ENCODE results near the gene POU6F1. TPM values are rescaled to one million over a fixed set of nuclear protein-coding genes. Genes with fewer than 3 reads are reported as not detected.

Gene POU6F1
- total and polyA plus RNA-seq, 9 of the 15 experiments (the other 6 are each of a cell fraction or from before 2014, with no cell fraction given): 0.14 to 3.3 (median 1.1) TPM

DNA sequence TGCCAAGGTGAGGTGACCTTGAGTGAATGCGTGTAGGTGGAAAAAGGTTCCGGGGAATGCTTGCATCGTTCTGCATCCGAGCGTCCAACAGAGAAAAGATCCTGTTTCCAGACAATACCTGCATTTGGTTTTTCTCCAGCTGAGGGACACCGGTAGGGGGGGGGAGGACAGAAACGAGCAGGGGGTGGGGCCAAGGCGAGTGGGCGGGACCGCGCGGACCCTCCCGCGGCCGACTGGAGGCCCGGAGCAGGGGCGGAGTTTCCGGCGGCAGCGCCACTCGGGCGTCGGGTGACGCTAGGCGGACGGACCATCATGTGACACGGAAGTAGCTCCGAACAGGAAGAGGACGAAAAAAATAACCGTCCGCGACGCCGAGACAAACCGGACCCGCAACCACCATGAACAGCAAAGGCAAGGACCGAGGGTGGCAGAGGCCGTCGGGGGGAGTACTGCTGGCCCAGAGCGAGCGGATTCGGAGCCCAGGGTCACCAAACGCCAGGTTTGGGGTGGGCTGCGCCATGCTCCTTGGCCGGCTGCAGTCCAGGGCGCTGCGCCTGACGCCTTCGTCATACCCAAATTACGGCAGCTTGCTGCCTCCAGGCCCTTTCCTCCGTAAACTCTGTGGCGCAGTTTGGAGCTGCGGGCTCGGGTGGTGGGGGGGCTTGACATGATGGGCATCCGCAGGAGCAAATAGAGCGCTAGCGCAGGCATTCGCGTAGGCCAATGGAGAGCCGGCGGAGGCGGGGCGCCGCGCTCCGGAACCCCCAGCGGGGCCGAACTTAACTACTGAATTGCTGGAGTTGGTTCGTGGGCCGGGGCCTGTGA is 20.9 kb upstream of the POU6F1 start, which contains the start of gene DAZAP2 (continued):
- TF ChIP-seq, protein P1, sequence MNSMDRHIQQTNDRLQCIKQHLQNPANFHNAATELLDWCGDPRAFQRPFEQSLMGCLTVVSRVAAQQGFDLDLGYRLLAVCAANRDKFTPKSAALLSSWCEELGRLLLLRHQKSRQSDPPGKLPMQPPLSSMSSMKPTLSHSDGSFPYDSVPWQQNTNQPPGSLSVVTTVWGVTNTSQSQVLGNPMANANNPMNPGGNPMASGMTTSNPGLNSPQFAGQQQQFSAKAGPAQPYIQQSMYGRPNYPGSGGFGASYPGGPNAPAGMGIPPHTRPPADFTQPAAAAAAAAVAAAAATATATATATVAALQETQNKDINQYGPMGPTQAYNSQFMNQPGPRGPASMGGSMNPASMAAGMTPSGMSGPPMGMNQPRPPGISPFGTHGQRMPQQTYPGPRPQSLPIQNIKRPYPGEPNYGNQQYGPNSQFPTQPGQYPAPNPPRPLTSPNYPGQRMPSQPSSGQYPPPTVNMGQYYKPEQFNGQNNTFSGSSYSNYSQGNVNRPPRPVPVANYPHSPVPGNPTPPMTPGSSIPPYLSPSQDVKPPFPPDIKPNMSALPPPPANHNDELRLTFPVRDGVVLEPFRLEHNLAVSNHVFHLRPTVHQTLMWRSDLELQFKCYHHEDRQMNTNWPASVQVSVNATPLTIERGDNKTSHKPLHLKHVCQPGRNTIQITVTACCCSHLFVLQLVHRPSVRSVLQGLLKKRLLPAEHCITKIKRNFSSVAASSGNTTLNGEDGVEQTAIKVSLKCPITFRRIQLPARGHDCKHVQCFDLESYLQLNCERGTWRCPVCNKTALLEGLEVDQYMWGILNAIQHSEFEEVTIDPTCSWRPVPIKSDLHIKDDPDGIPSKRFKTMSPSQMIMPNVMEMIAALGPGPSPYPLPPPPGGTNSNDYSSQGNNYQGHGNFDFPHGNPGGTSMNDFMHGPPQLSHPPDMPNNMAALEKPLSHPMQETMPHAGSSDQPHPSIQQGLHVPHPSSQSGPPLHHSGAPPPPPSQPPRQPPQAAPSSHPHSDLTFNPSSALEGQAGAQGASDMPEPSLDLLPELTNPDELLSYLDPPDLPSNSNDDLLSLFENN (IDR thresholded peaks at IDR 0.05; ENCODE audit: low read depth in 2 of 2, low read length in 2 of 2): 0 out of 4 replicates have a peak, but pooled peaks of 1 of the 2 experiments have one; percentile 38
- TF ChIP-seq, protein P2, sequence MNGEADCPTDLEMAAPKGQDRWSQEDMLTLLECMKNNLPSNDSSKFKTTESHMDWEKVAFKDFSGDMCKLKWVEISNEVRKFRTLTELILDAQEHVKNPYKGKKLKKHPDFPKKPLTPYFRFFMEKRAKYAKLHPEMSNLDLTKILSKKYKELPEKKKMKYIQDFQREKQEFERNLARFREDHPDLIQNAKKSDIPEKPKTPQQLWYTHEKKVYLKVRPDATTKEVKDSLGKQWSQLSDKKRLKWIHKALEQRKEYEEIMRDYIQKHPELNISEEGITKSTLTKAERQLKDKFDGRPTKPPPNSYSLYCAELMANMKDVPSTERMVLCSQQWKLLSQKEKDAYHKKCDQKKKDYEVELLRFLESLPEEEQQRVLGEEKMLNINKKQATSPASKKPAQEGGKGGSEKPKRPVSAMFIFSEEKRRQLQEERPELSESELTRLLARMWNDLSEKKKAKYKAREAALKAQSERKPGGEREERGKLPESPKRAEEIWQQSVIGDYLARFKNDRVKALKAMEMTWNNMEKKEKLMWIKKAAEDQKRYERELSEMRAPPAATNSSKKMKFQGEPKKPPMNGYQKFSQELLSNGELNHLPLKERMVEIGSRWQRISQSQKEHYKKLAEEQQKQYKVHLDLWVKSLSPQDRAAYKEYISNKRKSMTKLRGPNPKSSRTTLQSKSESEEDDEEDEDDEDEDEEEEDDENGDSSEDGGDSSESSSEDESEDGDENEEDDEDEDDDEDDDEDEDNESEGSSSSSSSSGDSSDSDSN (IDR thresholded peaks at IDR 0.05; ENCODE audit: borderline replicate concordance in 1 of 2, low read depth in 2 of 2, low read length in 2 of 2): no peak
- TF ChIP-seq POLR2G (IDR thresholded peaks at IDR 0.05; ENCODE audit: low read depth, low read length): peak; percentile 91
- no peak for TF ChIP-seq ZNF347 (CRISPR knock-in tag; IDR thresholded peaks at IDR 0.05; ENCODE audit: low read depth)
- TF ChIP-seq RBBP5 (IDR thresholded peaks at IDR 0.05; ENCODE audit: borderline replicate concordance, insufficient read depth, low read length, poor library complexity, severe bottlenecking): peak; percentile 96
- peak; percentile 81 for TF ChIP-seq ERF (CRISPR knock-in tag; IDR thresholded peaks at IDR 0.05)
- peak; percentile 16; the same call in 1 of the 2 replicates for TF ChIP-seq LEF1 (IDR thresholded peaks at IDR 0.05)
- peak; percentile 64 for TF ChIP-seq NCOA1 (IDR thresholded peaks at IDR 0.05; ENCODE audit: low read depth)
- TF ChIP-seq RBM25 (IDR thresholded peaks at IDR 0.05; ENCODE audit: low read depth, low read length, severe bottlenecking): peak; percentile 98
- TF ChIP-seq FOXJ2 (tag; IDR thresholded peaks at IDR 0.05): no peak
- TF ChIP-seq NCOA4 (IDR thresholded peaks at IDR 0.05; ENCODE audit: partially characterized antibody): no peak
- TF ChIP-seq NCOA2 (IDR thresholded peaks at IDR 0.05; ENCODE audit: partially characterized antibody in 2 of 2): no peak
- no peak for TF ChIP-seq ZSCAN32 (CRISPR knock-in tag; IDR thresholded peaks at IDR 0.05)
- TF ChIP-seq GATAD2A (IDR thresholded peaks at IDR 0.05): peak; percentile 53; the same call in 1 of the 2 replicates
- no peak for TF ChIP-seq ZNF699 (CRISPR knock-in tag; IDR thresholded peaks at IDR 0.05; ENCODE audit: insufficient replicate concordance)
- no peak for TF ChIP-seq MBD1 (CRISPR knock-in tag; IDR thresholded peaks at IDR 0.05)
- TF ChIP-seq TOE1 (IDR thresholded peaks at IDR 0.05; ENCODE audit: borderline replicate concordance): peak; percentile 97
- TF ChIP-seq TOE1 (CRISPR knock-in tag; IDR thresholded peaks at IDR 0.05; ENCODE audit: borderline replicate concordance, low read depth): peak; percentile 79; the same call in 1 of the 2 replicates
- TF ChIP-seq CBX8 (IDR thresholded peaks at IDR 0.05; ENCODE audit: borderline replicate concordance, extremely low read depth, low read depth, low read length, poor library complexity, severe bottlenecking): no peak

Data from K562 (cell line).